BE2C (cell line): ENCODE data around the gene EEF1E1.
A peak's percentile ranks its signal among the peaks of the same experiment; 100 is the strongest.

Experiments
- DNase-seq: peaks from one replicate; pipeline ENCODE4 v3.0.0-alpha.2; 2020
- H3K27me3 ChIP-seq: fragments of 250-450 bp; sonication (Bioruptor Pico); 2 replicates; pipeline ENCODE4 v1.5.1; 2020; ENCODE audit warnings: mild to moderate bottlenecking
- H3K36me3 ChIP-seq: fragments of 250-450 bp; sonication (Bioruptor Pico); 2 replicates; pipeline ENCODE4 v1.5.1; 2020; ENCODE audit warnings: mild to moderate bottlenecking
- H3K4me1 ChIP-seq: fragments of 250-450 bp; sonication (Bioruptor Pico); 2 replicates; pipeline ENCODE4 v1.5.1; 2020
- H3K4me3 ChIP-seq: 2 replicates; pipeline ENCODE4 v1.5.1; 2011; ENCODE audit warnings: low read depth, low read length
- H3K9me3 ChIP-seq: fragments of 250-450 bp; sonication (Bioruptor Pico); 2 replicates; pipeline ENCODE4 v1.5.1; 2020
- CTCF ChIP-seq: IDR thresholded peaks from 2 replicates; pipeline ENCODE4 v1.5.1; 2012; ENCODE audit warnings: mild to moderate bottlenecking, low read depth, low read length

The EEF1E1 gene

DNA sequence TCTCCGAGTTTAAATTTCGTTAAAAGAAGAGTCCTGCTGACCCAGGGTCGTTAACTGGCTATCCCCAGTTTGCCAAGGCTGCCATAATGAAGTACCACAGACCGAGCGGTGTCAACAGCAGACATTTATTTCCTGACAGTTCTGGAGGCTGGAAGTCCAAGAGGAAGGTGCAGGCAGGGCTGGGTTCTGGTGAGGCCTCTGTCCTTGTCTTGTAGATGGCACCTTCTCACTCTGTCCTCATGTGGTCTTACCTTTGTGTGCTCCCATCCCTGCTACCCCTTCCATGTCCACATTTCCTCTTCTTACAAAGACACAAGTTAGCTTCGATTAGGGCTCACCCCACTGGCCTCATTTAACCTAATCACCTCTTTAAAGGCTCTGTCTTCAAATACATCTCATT is 29.8 kb upstream of the EEF1E1 start:
- Histone ChIP-seq H3K4me1 (no peaks in the 10 kb centered on the region), H3K4me3 (no peak overlapping the region), H3K9me3 (no peaks in the 10 kb centered on the region), H3K36me3 (no peaks in the 10 kb centered on the region), H3K27me3 (peaks cover 14% of the 10 kb centered on the region)
- no peak for TF ChIP-seq CTCF
- no peak for DNase-seq

- no peak overlapping the region for H3K4me3 ChIP-seq
- no peaks in the 10 kb centered on the region for H3K36me3 ChIP-seq
- H3K27me3 ChIP-seq: peaks cover 14% of the 10 kb centered on the region
- DNase-seq: peak; percentile 56
- no peaks in the 10 kb centered on the region for H3K9me3 ChIP-seq
- H3K4me1 ChIP-seq: no peaks in the 10 kb centered on the region
- peak; percentile 73 for TF ChIP-seq CTCF
These were observed 29.0 kb upstream of the EEF1E1 start for GRCh38 chr6:8131265-8131897.

DNA sequence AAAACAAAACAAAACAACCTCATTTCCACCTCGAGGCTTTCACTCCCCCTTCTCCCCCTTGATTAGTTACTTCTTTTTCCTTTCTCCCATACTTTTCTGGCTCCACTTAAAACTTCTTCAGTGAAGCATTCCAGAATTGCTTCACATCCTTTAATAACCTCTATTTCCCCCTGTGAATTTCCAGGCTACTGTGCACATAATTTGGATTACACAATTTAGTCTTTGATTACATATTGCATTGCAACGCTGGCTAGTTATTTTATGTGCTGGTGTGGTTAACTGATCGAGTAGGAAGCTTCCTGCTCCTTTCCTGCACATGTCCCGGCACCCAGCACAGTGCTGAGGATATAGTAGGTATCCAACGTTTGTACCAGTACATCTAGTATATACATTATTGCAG is 28.1 kb upstream of the EEF1E1 start:
- Histone ChIP-seq H3K4me3 (no peak overlapping the region), H3K9me3 (no peaks in the 10 kb centered on the region), H3K27me3 (peaks cover 14% of the 10 kb centered on the region), H3K36me3 (no peaks in the 10 kb centered on the region), H3K4me1 (no peaks in the 10 kb centered on the region)
- TF ChIP-seq CTCF: no peak
- no peak for DNase-seq

GRCh38 chr6:8123236-8123635 is 20.9 kb upstream of the EEF1E1 start:
- Histone ChIP-seq H3K27me3 (peaks cover 6% of the 10 kb centered on the region; the same call in 1 of the 2 replicates), H3K9me3 (no peaks in the 10 kb centered on the region), H3K4me1 (no peaks in the 10 kb centered on the region), H3K4me3 (no peak overlapping the region), H3K36me3 (no peaks in the 10 kb centered on the region)
- TF ChIP-seq CTCF: no peak
- DNase-seq: no peak

- peaks cover 12% of the 10 kb centered on the region for H3K27me3 ChIP-seq
- H3K36me3 ChIP-seq: no peaks in the 10 kb centered on the region
- H3K9me3 ChIP-seq: no peaks in the 10 kb centered on the region
- no peak overlapping the region for H3K4me3 ChIP-seq
- H3K4me1 ChIP-seq: no peaks in the 10 kb centered on the region
- no peak for DNase-seq
- no peak for TF ChIP-seq CTCF
These were observed 12.6 kb upstream of the EEF1E1 start for GRCh38 chr6:8114956-8115355.

DNA sequence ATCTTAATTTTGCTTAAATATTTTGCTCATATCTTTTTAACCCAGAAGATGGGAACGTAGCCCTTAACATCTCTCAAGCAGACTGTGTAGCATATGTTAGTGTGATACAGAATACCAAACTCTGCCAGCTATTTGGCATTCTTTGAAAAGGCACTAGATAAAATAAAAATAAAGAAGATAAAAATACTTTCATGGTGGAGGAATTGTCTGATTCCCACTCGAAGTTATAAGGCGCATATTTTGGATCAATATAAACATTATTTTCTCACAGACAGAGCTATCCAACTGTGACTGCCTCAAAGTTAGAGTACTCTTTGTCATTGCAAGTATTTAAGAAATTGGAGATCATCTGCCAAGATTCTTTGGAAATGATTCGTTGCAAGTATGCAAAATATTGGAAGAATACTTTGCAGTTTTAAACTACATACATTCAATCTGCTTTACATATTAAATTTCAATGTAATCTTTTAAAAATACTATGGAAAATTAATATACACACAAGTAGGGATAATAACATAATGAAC is 10.8 kb upstream of the EEF1E1 start:
- Histone ChIP-seq H3K27me3 (peaks cover 6% of the 10 kb centered on the region), H3K4me1 (no peaks in the 10 kb centered on the region), H3K36me3 (no peaks in the 10 kb centered on the region), H3K4me3 (no peak overlapping the region), H3K9me3 (no peaks in the 10 kb centered on the region)
- DNase-seq: no peak
- no peak for TF ChIP-seq CTCF
